ENCODE data around the gene ANKRD34A.

ANKRD34A gene

DNA sequence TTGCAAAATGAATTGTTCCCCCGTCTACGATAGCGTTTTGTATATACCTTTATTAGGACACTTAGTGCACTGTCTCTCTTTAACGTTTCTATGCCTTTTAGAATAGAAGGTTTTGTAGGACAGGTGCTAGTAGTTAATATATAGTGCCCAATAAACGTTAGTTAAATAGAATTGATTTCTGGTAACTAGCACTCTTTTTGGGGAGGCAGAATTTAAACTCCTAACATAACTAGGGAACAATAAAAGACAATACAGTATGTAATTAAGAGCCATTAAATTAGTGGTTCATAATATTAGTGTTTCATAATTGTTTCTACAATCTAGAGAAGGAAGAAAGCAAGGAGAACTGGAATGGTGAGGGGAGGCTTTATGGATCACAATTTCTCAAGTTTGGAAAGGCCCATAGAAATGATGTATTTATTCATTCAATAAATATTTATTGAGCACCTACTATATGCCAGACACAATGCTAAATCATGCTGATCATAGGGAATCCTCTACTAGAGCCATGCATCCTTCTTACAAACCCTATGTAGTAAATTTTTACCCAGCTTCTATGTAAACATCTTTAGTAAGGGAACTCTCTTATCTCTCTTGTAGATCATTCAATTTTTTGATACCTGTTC lies 857 bp upstream of the ANKRD34A start:
- no peak for DNase-seq

DNA sequence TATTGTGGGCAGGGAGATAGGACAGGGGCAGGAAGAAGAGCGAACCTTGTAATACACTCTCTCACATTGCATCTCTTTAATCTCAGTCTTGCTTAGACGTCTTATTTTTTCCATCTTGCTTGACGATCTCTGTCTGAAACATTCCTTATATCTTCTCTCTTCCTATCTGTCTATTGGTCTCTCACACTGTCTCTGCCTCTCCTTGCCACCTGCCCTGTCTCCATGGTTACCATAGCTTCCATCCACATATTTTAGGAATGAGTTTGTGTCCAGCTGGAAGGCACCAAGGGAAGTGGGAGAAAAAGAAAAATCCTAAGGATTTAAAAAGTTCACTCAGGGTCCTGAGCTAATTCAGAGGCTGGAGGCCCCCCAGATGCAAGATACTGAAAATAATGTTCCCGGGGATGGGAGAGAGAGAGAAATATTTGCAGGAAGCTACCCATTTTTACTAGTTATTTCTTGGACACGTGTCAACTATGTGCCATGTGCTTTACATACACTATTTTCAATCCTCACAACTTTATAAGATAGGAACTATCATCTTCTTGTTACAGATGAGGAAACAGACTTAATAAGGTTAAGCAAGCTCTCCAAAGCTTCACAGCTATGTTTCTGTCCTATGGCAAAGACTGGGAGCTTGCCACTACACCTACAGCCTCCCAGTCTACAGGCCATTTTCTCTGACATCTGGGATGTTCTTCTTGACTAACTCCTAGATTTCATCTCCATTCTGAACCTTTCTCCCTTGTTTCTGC lies 933 bp downstream of the ANKRD34A start:
- DNase-seq = peak; percentile 46 to 77

DNA sequence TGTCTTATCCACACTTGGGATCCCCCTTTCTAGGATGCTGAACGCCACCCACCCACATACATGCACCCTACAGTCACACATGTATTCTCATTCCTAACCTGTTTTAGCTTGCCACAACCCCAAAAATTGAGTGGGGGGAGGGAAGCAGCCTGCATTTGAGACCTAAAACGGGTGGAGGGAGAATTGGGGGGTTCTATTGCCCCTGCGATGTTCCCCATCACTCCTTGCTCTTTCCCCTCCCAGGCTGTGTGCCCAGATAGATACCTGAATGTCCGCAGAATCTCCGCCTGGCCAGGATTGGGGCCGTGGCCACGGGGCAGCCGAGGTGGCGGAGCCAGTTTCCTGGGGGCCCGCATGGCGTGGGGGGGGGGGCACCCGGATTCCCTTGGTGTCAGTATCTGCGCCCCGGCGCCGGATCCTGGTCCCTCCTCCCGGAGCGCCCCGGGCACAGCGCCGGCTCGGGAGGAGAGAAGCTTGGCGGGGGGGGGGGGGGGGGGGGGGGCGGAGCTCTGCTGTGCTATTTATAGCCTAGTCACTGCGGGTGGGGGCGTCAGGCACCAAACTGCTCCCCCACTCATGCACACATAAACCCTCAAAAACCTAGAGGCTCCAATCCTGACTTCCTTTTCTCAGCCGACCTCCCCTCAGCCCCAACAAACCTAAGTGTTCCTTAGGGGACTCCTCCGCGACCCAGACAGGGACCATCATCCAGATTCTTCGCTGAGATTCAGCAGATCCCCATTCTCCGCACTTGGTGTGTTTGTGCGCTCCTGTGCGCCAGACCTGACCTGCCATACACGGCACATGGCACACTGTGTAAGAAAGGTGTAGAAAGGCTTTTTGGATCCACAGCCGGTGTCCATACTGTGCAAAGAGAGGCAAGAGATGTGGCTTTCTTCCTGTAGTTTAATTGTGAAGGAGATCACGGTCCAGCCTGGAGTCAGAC lies 1.9 kb downstream of the ANKRD34A start:
- DNase-seq = peak in 1 of 2 experiments; percentile 20

DNA sequence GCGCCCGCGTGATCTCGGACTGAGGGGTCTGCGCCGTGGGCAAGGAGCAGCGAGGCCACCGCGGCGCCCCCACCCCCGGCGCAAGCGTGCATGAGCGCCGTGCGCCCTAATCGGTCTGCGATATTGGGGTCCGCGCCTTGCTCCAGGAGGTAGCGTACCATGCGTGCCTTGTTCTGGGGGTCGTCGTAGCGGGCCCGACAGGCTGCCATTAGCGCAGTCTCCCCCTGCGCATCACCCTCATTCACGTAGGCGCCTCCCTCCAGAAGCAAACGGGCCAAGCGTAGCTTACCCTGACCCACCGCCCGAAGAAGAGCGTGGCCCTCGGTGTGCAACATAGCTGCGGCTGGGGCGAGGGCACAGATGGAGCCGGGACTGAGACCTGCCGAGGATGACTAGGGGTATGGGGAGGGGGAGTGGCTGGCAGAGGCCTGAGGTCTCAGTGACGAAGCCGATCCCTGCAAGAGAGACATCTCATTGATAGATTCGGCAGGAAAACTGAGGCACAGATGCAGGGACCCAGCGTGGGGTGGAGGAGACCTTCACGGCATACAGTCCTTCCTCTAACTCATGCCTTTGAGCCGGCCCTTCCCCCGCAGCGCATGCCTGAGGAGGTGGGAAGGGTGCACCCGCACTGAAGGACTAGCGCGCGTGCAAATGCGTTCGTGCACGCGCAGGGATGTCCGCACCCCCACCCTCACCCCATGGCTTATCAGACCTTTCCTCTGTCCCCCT lies 2.8 kb downstream of the ANKRD34A start:
- peak in 1 of 2 experiments; percentile 7 for DNase-seq

DNA sequence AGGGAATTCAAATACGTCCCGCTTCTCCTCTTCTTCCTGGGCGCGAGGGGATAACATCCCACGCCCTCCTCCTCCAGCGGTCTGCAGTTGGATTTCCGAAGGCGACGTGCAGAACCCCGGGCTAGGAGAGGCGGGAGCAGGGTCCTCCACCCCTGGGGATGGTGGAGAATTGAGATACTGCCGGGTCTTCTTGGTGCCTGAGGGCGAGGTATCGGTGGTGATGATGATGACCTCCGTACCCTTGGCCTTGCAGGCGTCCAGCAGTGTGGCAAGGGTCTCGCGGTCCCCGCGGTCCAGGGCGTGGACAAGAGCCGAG lies 3.3 kb downstream of the ANKRD34A start:
- DNase-seq = no peak

DNA sequence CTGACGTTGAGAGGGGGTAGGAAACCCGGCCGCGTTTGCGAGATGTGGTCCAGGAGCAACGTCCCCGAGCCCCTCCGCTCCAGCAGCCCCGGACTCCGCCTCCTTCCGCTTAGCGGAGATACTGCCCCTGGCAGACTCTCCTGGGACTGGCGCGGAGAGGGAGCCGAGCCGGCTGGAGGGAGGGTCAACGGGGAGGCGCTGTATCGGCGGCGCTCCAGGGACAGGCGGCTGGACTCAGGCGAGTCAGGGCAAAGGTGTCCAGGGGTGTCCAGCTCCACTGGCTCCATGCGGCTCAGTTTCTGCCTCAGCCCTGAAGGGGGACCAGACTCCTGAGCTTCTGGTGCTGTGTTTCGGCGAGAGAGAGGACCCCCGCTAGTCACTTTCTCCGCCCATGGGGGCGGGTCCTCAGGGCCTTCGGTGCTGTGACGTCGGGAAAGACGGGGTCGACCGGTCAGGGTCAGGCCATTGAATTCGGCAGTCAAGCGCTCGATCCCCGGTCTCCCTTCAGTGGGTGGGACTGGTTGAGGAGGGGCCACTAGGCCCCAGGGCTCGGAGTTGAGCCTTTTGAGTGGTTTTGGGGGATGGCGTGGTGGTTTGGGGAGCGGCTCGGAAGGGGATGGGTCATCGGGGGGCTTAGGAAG lies 3.8 kb downstream of the ANKRD34A start:
- DNase-seq = peak; percentile 43 to 69

DNA sequence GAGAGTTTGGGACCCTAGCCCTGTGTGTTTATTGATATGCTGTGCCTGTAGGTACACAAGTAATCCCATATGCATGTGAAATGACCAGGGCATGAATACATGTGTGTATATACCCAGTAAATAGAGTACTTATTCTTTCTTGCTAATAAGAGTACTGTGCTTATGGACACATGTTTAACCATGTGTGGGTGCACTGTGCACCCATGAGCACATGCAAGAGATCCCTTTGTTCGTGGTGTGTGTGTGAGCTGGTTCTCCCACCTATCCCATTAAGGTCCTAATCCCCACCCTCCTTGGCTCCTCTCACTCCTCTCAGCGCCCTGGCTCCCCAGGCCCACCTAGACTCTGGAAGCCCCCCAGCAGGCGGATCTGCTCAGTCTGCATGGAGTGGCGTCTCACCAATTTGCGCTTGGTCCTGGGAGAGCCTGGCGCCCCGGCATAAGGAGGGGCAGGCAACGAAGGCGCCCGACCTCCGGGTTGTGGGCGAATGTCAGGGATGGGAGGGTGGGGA lies 4.4 kb downstream of the ANKRD34A start:
- no peak for DNase-seq

DNA sequence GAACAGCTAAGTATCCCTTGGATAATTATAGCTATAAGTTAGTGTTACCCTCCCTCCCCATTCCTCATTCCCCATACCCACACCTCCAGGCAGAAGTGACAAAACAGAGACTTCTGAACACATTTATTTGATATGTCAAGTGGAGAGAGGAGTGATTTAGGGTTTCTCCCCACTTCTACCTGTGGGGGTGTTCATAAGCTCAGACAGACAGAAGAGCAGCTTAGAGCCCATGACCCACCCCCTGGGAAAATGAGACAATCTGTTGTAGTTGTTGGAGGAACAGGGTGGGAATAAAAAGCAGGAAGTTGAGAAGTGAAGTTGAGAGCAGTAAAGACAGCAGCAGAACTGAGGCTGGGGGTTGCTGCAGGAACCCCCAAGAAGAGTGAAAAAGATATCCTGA lies 5.0 kb downstream of the ANKRD34A start:
- DNase-seq = no peak

DNA sequence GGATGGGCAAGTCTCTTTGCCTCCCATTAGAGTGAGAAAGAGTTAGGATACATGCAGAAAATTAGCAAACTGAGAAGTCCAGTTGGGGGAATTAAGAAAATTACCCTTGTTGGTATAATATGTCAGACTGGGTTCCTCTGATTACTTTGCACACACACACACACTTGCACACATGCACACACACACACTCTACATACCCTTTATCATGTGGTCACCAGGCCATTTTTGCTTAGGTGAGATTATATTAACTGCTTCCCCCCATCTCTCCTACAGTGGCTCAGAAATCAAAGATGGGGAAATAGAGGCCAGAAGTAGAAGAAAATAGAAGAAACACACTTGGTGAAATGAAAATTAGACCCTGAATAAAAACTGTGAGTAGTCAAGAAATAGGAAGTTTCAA lies 5.6 kb downstream of the ANKRD34A start:
- DNase-seq = no peak

DNA sequence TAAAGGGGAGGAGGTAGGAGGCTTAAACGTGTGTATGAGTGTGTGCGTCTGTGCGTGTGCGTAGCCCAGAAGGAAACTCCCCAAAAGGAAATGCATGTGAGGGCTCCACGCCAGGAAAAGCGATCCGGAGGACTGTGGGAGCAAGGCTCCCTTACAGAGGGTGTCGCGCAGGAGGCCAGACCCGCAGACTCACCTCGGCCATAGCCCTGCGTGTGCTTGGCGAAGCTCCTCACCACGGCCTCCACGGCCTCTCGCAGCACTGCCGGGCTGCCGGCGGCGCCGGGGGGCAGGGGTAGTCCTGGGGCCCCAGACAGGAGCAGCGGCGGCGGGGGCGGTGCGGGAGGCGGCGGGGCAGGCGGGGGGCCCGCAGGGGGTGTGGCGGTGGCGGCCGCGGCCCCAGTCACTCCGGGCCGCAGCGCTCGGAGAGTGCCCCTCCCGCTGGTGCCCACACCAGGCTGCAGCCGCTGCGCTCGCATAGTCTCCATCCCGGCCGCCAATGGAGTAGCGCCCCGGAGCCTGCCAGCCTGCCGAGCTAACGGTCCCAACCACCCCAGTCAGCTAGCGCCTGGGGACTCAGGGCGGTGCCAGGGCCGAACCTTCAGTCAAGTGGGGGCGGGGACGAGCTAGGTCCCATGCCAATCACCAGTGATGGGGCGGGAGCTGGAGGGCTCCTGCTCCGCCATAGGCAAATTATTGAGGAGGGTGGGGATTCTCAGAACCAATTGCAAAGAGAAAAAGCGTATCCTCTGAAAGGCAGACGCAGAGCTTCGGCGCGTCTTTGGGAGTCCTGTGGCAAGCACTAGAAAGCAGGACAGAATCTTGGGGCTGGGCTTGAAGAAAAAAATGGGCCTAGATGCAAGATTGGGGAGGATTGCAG lies 6.7 kb downstream of the ANKRD34A start, which contains the start of gene LIX1L:
Gene LIX1L (minus strand): TSS at position 575 of the 877 bp plus-strand sequence. CDS start 90 bp downstream, at position 485.
- peak; percentile 71 to 93 for DNase-seq

DNA sequence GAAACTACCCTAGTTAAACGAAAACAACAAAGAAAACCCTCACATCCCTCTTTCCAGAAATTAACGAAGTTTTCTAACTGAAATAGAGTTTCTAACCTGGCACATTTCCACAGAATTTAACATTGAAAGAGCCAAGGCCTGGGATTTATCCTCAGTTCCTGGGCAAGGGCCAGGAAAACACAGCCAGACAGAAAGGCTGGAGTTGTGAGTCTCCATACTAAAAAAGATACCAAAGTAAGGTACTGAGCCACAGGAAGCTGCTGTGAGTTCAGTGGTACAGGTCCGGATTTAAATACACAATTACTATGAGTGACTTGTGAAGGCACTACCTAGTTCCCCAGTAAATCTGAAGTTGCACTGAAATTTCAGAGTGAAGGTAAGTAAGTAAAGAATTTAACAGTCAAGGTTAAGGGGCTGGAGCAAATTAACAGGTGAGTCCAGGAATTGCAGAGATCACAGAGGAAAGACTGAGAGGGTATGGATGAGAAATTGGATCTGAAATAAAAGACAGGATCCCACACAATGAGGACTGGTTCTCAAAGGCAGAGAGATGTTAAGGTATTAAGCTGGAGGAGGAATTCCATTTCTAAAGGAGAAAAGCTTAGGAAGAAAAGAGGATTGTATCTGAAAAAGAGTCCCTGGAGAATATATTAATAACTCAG lies 7.5 kb downstream of the ANKRD34A start:
- no peak for DNase-seq

DNA sequence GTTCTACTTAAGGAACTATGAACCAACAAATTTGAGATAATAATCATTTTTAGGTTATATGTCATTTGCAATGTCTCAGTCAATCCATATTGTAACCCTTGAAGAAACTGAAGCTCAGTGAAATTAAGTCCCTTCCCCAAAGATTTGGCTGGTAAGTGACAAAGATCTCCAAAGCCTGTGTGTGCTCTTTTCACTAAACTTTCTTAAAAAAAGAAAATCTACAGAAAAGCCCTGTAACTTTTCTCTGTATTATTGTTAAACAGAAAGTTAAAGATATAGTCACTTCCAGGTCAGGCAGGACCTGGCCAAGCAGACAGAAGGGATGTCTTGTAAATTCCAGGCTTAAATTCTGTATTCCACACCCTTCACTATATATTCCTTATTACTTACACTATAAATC lies 8.0 kb downstream of the ANKRD34A start:
- no peak for DNase-seq

DNA sequence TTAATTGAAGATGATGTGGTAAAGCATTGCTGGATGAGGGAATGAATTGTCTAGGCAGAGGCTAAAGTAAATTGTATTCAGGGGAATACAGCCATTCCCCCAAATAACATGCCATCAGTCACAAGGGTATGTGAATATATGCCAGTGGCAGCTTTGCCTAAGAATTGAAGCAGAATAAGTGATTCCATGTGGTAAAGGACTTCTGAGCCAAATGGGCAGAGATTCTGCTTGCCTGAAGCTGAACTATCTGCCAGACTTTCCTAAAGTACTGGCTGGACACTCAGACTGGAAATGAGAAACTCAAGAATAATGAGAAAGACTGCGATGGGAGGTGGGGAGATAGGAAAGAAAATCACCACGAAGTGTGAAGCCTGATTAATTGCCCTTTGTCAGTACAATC lies 8.9 kb downstream of the ANKRD34A start:
- DNase-seq = no peak

DNA sequence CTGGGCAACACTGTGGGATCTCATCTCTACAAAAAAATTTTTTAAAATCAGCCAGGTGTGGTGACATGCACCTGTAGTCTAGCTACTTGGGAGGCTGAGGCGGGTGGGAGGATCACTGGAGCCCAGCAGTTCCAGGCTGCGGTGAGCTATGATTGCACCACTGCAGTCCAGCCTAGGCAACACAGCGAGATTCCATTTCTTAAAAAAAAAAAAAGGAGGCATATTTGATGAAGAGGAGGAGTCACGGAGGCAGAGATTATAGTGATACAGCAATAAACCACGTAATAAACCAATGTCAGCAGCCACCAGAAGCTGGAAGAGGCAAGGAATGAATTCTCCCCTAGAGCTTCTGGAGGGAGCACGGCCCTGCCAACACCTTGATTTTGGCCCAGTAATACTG lies 10.5 kb downstream of the ANKRD34A start:
- no peak for DNase-seq

DNA sequence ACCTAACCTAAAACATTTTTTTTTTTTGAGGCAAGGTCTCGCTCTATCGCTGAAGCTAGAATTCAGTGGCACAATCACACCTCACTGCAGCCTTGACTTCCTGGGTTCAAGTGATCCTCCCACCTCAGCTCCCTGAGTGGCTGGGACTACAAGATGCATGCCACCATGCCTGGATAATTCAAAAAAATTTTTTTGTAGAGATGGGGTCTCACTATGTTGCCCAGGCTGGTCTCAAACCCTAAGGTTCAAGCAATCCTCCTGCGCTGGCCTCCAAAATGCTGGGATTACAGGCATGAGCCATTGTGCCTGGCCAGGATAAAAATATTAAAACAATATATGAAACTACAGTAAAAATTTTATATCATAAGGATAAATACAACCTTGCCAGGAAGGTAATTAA lies 11.5 kb downstream of the ANKRD34A start:
- no peak for DNase-seq

DNA sequence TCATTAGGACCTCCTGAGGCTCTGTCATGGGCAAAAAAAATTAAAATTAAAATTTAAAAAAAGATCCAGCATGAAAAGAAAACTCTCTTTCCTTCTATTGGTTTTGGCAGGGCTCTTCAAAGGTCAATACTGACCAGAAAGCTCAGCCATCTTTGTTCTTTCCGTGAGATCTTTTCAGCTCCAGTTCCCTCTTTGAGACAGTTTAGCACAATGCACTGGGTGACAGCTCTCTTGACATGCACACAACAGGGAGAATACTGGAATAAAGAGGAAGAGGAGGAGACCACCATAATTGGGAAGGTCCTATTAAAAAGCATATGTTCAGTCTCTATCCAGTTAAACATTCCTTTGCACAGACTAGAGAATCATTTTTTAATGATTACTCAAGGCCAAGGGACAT lies 12.8 kb downstream of the ANKRD34A start:
- DNase-seq = no peak

DNA sequence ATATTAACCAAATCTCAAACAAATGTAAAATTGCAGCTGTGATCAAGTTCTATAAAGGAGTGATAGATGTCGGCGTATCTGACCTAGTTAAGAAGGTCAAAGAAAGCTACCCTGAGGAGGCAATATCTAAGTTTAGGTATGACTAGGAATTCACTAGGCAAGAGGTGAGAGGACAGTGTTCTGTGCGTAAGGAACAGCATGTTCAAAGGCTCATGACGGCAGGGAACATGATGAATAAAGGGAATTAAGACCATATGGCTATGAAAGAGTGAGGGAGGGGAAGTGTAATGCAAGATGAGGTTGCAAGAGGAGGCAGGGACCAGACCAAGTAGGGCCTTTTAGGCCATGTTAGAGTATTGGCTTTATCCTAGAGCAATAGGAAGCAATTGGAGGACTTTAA lies 15.2 kb downstream of the ANKRD34A start:
- DNase-seq = no peak

DNA sequence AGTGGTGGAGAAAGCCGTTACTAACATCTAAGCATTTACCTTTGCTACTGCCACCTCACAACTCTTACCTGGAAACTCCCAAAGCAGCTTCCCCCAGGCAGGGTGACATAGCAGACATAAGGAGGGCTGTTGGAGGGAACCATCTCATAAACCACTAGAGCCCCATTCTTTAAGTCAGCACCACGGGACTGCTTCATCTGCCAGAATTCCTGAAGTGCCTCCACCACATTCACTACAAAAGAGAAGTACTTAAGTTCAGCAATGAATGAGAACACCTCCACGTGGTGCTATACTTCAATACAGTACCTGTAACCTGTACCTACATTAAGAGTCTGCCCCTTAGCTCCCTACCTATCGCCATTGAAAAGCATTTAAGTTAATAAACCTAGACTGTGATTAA lies 16.8 kb downstream of the ANKRD34A start:
- DNase-seq = no peak

DNA sequence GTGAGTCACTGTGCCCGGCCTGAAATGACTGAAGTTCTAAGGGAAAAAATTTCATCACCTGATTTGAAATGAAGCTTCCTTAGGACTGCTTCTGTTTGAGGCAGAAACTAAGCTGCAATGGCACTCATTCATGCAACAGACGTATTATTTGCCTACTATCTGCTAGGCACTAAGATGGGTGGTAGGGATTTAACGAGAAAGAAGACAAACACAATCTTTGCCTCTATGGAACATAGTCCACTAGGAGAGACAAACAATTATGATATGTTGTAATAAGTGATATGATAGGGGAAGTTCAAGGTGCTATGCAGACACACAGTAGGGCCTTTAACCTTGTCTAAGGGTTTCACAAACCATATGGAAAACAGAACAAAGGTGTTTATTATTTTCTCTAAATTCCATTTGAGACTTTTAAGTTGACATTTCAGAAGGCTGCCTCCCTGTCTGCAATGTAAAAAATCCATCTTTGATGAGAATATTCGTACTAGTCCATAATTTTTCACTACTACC lies 17.8 kb downstream of the ANKRD34A start:
- no peak for DNase-seq

DNA sequence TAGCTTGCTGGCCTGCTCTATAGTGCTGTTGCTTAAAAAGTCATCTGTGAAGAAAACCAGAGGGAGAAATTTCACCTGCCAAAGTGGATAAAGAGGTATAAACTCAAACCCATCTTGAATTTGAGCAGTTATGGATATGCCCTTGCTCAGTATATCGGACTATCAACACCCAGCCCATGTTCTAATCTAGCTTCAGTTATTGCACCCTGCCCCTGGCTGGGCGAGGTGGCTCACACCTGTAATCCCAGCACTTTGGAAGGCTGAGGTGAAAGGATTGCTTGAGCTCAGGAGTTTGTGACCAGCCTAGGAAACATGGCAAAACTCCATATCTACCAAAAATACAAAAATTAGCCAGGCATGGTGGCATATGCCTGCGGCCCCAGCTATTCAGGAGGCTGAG lies 19.8 kb downstream of the ANKRD34A start:
- DNase-seq = no peak
